ENCODE measurements around the gene SLC24A4. TPM values are rescaled to one million over a fixed set of nuclear protein-coding genes. Genes with fewer than 3 reads are reported as not detected.
A peak's percentile ranks its signal among the peaks of the same experiment; 100 is the strongest.

SLC24A4 gene
- total RNA-seq, 1 experiment from 2014 or later: not detected

GRCh38 chr14:92507174-92507768 lies 184.3 kb downstream of the SLC24A4 start:
- Mint-ChIP-seq H3K4me3 (ENCODE audit: unreplicated experiment) (no peak overlapping the region), H3K27me3 (ENCODE audit: insufficient read depth, unreplicated experiment) (no peaks in the 10 kb centered on the region), H3K4me1 (ENCODE audit: insufficient read depth, unreplicated experiment) (peaks cover 37% of the 10 kb centered on the region), H3K36me3 (ENCODE audit: insufficient read depth, unreplicated experiment) (no peaks in the 10 kb centered on the region), H3K9me3 (ENCODE audit: unreplicated experiment) (no peaks in the 10 kb centered on the region), H3K27ac (ENCODE audit: low read depth, unreplicated experiment) (no peak overlapping the region)
- no TSS peak for BruUV-seq (replicated peaks)
- peak; percentile 35 for DNase-seq (ENCODE audit: unreplicated experiment)
- CTCF ChIA-PET: interaction anchor here (0.7 kb wide), 1 partner anchor 26 kb away, joined by 4 read pairs; no protein-coding TSS in a partner anchor
- intact Hi-C loops (cut with micrococcal nuclease): no loop called here
- POLR2A ChIA-PET: interaction anchor here (0.6 kb wide), 1 partner anchor 190 kb away, joined by 4 read pairs; no protein-coding TSS in a partner anchor
- no peak for TF ChIP-seq CTCF (IDR thresholded peaks at IDR 0.05; ENCODE audit: unreplicated experiment)

- intact Hi-C loops (cut with micrococcal nuclease): no loop called here
- ChIA-PET CTCF (interaction anchor here (0.5 to 1.0 kb wide), 3 partner anchors 29 to 143 kb away, joined by 3 read pairs; no protein-coding TSS in a partner anchor), POLR2A (interaction anchor here (0.7 kb wide), 3 partner anchors 15 to 375 kb away, joined by 3 to 4 read pairs (median 4); no protein-coding TSS in a partner anchor)
- BruUV-seq (replicated peaks): TSS peak; percentile 52
- peak; percentile 16 for DNase-seq (ENCODE audit: unreplicated experiment)
- TF ChIP-seq CTCF (IDR thresholded peaks at IDR 0.05; ENCODE audit: unreplicated experiment): no peak
- H3K27ac Mint-ChIP-seq (ENCODE audit: low read depth, unreplicated experiment): peak overlapping the region; percentile 67
- no peaks in the 10 kb centered on the region for H3K9me3 Mint-ChIP-seq (ENCODE audit: unreplicated experiment)
- H3K4me3 Mint-ChIP-seq (ENCODE audit: unreplicated experiment): no peak overlapping the region
- H3K4me1 Mint-ChIP-seq (ENCODE audit: insufficient read depth, unreplicated experiment): peaks cover 11% of the 10 kb centered on the region
- H3K27me3 Mint-ChIP-seq (ENCODE audit: insufficient read depth, unreplicated experiment): no peaks in the 10 kb centered on the region
- H3K36me3 Mint-ChIP-seq (ENCODE audit: insufficient read depth, unreplicated experiment): no peaks in the 10 kb centered on the region
Observed at GRCh38 chr14:92510972-92511371, 188.0 kb downstream of the SLC24A4 start.

- CTCF ChIA-PET: interaction anchor here (0.5 to 1.0 kb wide), 4 partner anchors 11 to 258 kb away, joined by 3 read pairs; no protein-coding TSS in a partner anchor
- Mint-ChIP-seq H3K9me3 (ENCODE audit: unreplicated experiment) (no peaks in the 10 kb centered on the region), H3K27ac (ENCODE audit: low read depth, unreplicated experiment) (peak overlapping the region; percentile 67), H3K27me3 (ENCODE audit: insufficient read depth, unreplicated experiment) (no peaks in the 10 kb centered on the region), H3K4me3 (ENCODE audit: unreplicated experiment) (no peak overlapping the region), H3K4me1 (ENCODE audit: insufficient read depth, unreplicated experiment) (peaks cover 11% of the 10 kb centered on the region), H3K36me3 (ENCODE audit: insufficient read depth, unreplicated experiment) (peaks cover under 1% of the 10 kb centered on the region)
- no peak for TF ChIP-seq CTCF (IDR thresholded peaks at IDR 0.05; ENCODE audit: unreplicated experiment)
- intact Hi-C loops (cut with micrococcal nuclease): no loop called here
- peak; percentile 87 for DNase-seq (ENCODE audit: unreplicated experiment)
- POLR2A ChIA-PET: interaction anchor here (0.7 kb wide), 1 partner anchor 28 kb away, joined by 4 read pairs; no protein-coding TSS in a partner anchor
- BruUV-seq (replicated peaks): no TSS peak
Observed at GRCh38 chr14:92511453-92512238, 188.7 kb downstream of the SLC24A4 start.

- intact Hi-C loops (cut with micrococcal nuclease): no loop called here
- H3K27ac Mint-ChIP-seq (ENCODE audit: low read depth, unreplicated experiment): no peak overlapping the region
- ChIA-PET POLR2A (interaction anchor here (0.7 to 1.9 kb wide), 5 partner anchors 18 to 123 kb away, joined by 3 to 5 read pairs (median 5); no protein-coding TSS in a partner anchor), CTCF (interaction anchor here (0.6 kb wide), 1 partner anchor 13 kb away, joined by 3 read pairs; no protein-coding TSS in a partner anchor)
- peak overlapping the region; percentile 70 for H3K4me3 Mint-ChIP-seq (ENCODE audit: unreplicated experiment)
- H3K9me3 Mint-ChIP-seq (ENCODE audit: unreplicated experiment): no peaks in the 10 kb centered on the region
- BruUV-seq (replicated peaks): no TSS peak
- peaks cover 11% of the 10 kb centered on the region for H3K4me1 Mint-ChIP-seq (ENCODE audit: insufficient read depth, unreplicated experiment)
- no peak for TF ChIP-seq CTCF (IDR thresholded peaks at IDR 0.05; ENCODE audit: unreplicated experiment)
- peaks cover 4% of the 10 kb centered on the region for H3K36me3 Mint-ChIP-seq (ENCODE audit: insufficient read depth, unreplicated experiment)
- H3K27me3 Mint-ChIP-seq (ENCODE audit: insufficient read depth, unreplicated experiment): no peaks in the 10 kb centered on the region
- no peak for DNase-seq (ENCODE audit: unreplicated experiment)
Observed at GRCh38 chr14:92512807-92513203, 189.8 kb downstream of the SLC24A4 start.

Measured in MCF 10A (cell line).